CD14-positive monocyte (primary cell): ENCODE results near the gene STARD13. TPM values are rescaled to one million over a fixed set of nuclear protein-coding genes. Genes with fewer than 3 reads are reported as not detected.

Source experiments
- DNase-seq, 3 donors: peaks; one replicate each; pipeline ENCODE4 v3.0.0-alpha.2; 2011 to 2022
- H2AFZ ChIP-seq: 2 replicates; pipeline ENCODE4 v1.6.0; 2012; ENCODE audit warnings: mild to moderate bottlenecking, low read depth, low read length, inconsistent platforms; ENCODE audit not compliant: insufficient read depth, poor library complexity, severe bottlenecking
- H3K27ac ChIP-seq, 2 donors: 1 replicate in 1 of 2; 2 replicates in 1 of 2; pipeline ENCODE4 v1.5.1; 2012 to 2013; ENCODE audit warnings: low read length in 2 of 2, control low read depth in 1 of 2, inconsistent platforms in 1 of 2, low read depth in 1 of 2, mild to moderate bottlenecking in 1 of 2
- H3K27me3 ChIP-seq, 2 donors: one replicate each; pipeline versions ENCODE4 v1.6.0 to v1.6.1; 2011 to 2013; ENCODE audit warnings: low read length in 2 of 2; ENCODE audit not compliant: control insufficient read depth in 2 of 2, insufficient read depth in 2 of 2
- H3K36me3 ChIP-seq, 2 donors: replicated peaks in 1 of 2; 1 replicate in 1 of 2; 2 replicates in 1 of 2; pipeline versions ENCODE4 v1.5.1 to v1.6.1; 2012 to 2013; ENCODE audit warnings: low read length in 2 of 2, control low read depth in 1 of 2, inconsistent platforms in 1 of 2, mild to moderate bottlenecking in 1 of 2; ENCODE audit not compliant: insufficient read depth in 2 of 2, control insufficient read depth in 1 of 2
- H3K4me1 ChIP-seq, 2 donors: 1 replicate in 1 of 2; 2 replicates in 1 of 2; pipeline versions ENCODE4 v1.5.1 to v1.6.1; 2012 to 2013; ENCODE audit warnings: low read length in 2 of 2, control low read depth in 1 of 2, inconsistent platforms in 1 of 2, mild to moderate bottlenecking in 1 of 2, moderate library complexity in 1 of 2; ENCODE audit not compliant: insufficient read depth in 2 of 2, control insufficient read depth in 1 of 2
- H3K4me2 ChIP-seq: replicated peaks from 2 replicates; pipeline ENCODE3; 2012; ENCODE audit warnings: low read length, moderate library complexity, mild to moderate bottlenecking; ENCODE audit not compliant: poor library complexity, severe bottlenecking; ENCODE audit errors: extremely low read depth
- H3K4me3 ChIP-seq, 3 experiments: fragments of 200-600 bp in 1 of 3; sonication (generic) in 1 of 3; replicated peaks in 1 of 3; 1 replicate in 2 of 3; 2 replicates in 1 of 3; pipeline ENCODE4 v1.5.1; 2011 to 2013; ENCODE audit warnings: low read length in 3 of 3, mild to moderate bottlenecking in 3 of 3, control low read depth in 2 of 3, low read depth in 2 of 3, inconsistent platforms in 1 of 3, moderate library complexity in 1 of 3
- H3K79me2 ChIP-seq: 2 replicates; pipeline ENCODE4 v1.6.0; 2012; ENCODE audit warnings: mild to moderate bottlenecking, control low read depth, inconsistent platforms, low read length, moderate library complexity; ENCODE audit not compliant: insufficient read depth
- H3K9ac ChIP-seq: 2 replicates; pipeline ENCODE4 v1.6.0; 2017; ENCODE audit warnings: low read length, mild to moderate bottlenecking; ENCODE audit not compliant: insufficient read depth, poor library complexity, severe bottlenecking
- H3K9me3 ChIP-seq, 2 donors: replicated peaks in 1 of 2; 1 replicate in 1 of 2; 2 replicates in 1 of 2; pipeline versions ENCODE4 v1.5.1 to v1.6.1; 2012 to 2013; ENCODE audit warnings: low read length in 2 of 2, control low read depth in 1 of 2; ENCODE audit not compliant: control insufficient read depth in 1 of 2, insufficient read depth in 1 of 2
- H4K20me1 ChIP-seq: 2 replicates; pipeline ENCODE4 v1.6.0; 2012; ENCODE audit warnings: mild to moderate bottlenecking, low read length, control low read depth, moderate library complexity; ENCODE audit not compliant: insufficient read depth
- H3K27ac Mint-ChIP-seq, 7 donors: one replicate each; pipeline ENCODE4 v1.8.0; 2020; ENCODE audit warnings: mild to moderate bottlenecking in 7 of 7, mixed read lengths in 7 of 7, moderate library complexity in 6 of 7, inconsistent platforms in 2 of 7
- H3K27me3 Mint-ChIP-seq, 3 donors: one replicate each; pipeline ENCODE4 v1.8.0; 2021 to 2022; ENCODE audit warnings: low read depth in 3 of 3, mild to moderate bottlenecking in 3 of 3, mixed read lengths in 3 of 3, moderate library complexity in 3 of 3, inconsistent platforms in 1 of 3
- H3K36me3 Mint-ChIP-seq, 2 donors: one replicate each; pipeline ENCODE4 v1.8.0; 2020; ENCODE audit warnings: mixed read lengths in 2 of 2, inconsistent platforms in 1 of 2, mild to moderate bottlenecking in 1 of 2
- H3K4me1 Mint-ChIP-seq: one replicate; pipeline ENCODE4 v1.8.0; 2020; ENCODE audit warnings: mild to moderate bottlenecking, mixed read lengths
- H3K4me3 Mint-ChIP-seq, 2 donors: one replicate each; pipeline ENCODE4 v1.8.0; 2020; ENCODE audit warnings: mild to moderate bottlenecking in 2 of 2, mixed read lengths in 2 of 2, moderate library complexity in 1 of 2
- H3K9me3 Mint-ChIP-seq, 7 donors: one replicate each; pipeline ENCODE4 v1.8.0; 2020 to 2022; ENCODE audit warnings: mixed read lengths in 7 of 7, mild to moderate bottlenecking in 6 of 7, moderate library complexity in 6 of 7, inconsistent platforms in 2 of 7
- WGBS: methylation state at CpG from one replicate; pipeline ENCODE4 v1.1.5; 2013; ENCODE audit warnings: missing lambda C conversion rate; ENCODE audit not compliant: insufficient coverage; 5-methylcytosine and 5-hydroxymethylcytosine counted together
- intact Hi-C, 2 donors: fragments of 100-400 bp; cut with micrococcal nuclease; formaldehyde crosslinking; loops; one replicate each; pipeline versions ENCODE4 v1.15.0 to v1.15.1; 2023
- polyA plus RNA-seq, 3 donors: library from polyadenylated mRNA; depleted of rRNA in 1 of 3; unstranded in 2 of 3; stranded (reverse) in 1 of 3; fragments of 300-500 nt in 2 of 3; fragments of >200 nt in 1 of 3; fragmentation: Illumina TruSeq in 2 of 3; gene quantifications; 1 replicate in 2 of 3; 2 replicates in 1 of 3; pipeline ENCODE4 v1.2.3, GENCODE V29; 2012 to 2021
- TF ChIP-seq, protein P1 (sequence below): fragments of 200-600 bp; IDR thresholded peaks from one replicate; pipeline ENCODE4 v1.8.0; 2022; ENCODE audit warnings: antibody characterized with exemption, mild to moderate bottlenecking

STARD13 gene
- polyA plus RNA-seq, 3 donors, result 0.37 to 0.69 (median 0.60) TPM

DNA sequence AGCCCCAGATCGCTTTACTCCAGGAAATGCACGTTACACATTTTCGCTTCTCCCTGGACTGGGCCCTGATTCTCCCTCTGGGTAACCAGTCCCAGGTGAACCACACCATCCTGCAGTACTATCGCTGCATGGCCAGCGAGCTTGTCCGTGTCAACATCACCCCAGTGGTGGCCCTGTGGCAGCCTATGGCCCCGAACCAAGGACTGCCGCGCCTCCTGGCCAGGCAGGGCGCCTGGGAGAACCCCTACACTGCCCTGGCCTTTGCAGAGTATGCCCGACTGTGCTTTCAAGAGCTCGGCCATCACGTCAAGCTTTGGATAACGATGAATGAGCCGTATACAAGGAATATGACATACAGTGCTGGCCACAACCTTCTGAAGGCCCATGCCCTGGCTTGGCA is 224.7 kb downstream of the STARD13 start:
- Histone ChIP-seq H4K20me1 (no peaks in the 10 kb centered on the region), H3K9me3 (no peaks in the 10 kb centered on the region), H3K4me2 (no peak overlapping the region), H3K4me1 (no peaks in the 10 kb centered on the region), H3K27me3 (no peaks in the 10 kb centered on the region), H2AFZ (no peak overlapping the region), H3K79me2 (no peaks in the 10 kb centered on the region), H3K9ac (no peak overlapping the region), H3K4me3 (no peak overlapping the region), H3K36me3 (no peaks in the 10 kb centered on the region), H3K27ac (no peak overlapping the region)
- 90% methylated on average over 15 of the region's 15 CpGs for WGBS
- Mint-ChIP-seq H3K27ac (no peak overlapping the region), H3K4me1 (no peaks in the 10 kb centered on the region), H3K4me3 (no peak overlapping the region), H3K36me3 (no peaks in the 10 kb centered on the region), H3K9me3 (peaks cover 0 to 5% (median 4%) of the 10 kb centered on the region in 7 donors), H3K27me3 (no peaks in the 10 kb centered on the region)
- TF ChIP-seq, protein P1, sequence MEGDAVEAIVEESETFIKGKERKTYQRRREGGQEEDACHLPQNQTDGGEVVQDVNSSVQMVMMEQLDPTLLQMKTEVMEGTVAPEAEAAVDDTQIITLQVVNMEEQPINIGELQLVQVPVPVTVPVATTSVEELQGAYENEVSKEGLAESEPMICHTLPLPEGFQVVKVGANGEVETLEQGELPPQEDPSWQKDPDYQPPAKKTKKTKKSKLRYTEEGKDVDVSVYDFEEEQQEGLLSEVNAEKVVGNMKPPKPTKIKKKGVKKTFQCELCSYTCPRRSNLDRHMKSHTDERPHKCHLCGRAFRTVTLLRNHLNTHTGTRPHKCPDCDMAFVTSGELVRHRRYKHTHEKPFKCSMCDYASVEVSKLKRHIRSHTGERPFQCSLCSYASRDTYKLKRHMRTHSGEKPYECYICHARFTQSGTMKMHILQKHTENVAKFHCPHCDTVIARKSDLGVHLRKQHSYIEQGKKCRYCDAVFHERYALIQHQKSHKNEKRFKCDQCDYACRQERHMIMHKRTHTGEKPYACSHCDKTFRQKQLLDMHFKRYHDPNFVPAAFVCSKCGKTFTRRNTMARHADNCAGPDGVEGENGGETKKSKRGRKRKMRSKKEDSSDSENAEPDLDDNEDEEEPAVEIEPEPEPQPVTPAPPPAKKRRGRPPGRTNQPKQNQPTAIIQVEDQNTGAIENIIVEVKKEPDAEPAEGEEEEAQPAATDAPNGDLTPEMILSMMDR, result no peak
- DNase-seq, result no peak
- intact Hi-C loops, result no loop called here

DNA sequence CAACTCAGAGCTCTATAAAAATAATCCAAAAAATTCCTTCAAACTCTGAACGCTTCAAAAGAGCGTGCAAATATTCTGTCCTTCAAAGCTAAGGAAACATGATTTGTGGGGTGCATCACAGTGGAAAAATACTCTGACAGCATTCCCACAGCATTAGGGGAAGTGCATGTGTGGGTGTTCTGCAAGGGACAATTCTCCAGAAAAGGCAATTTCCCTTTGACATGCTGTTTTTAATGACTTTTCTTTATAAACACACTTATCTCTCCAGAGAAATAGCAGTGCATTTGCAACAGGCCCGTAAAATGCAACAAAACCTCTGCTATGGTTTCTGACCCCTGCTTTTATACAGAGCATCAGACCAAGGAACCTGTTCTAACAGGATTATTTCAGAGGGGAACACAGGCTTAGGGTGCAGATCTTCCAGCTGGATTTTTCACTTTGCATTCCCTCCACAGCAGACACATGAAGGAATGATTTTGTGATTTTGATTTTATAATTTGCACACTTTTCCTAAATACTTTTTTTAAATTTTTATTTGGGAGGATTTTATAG is 226.7 kb downstream of the STARD13 start:
- H3K4me1 ChIP-seq, result no peaks in the 10 kb centered on the region
- no peak for DNase-seq
- Mint-ChIP-seq H3K27me3 (peaks cover 0 to 1% (median 0%) of the 10 kb centered on the region in 3 donors), H3K4me3 (no peak overlapping the region), H3K36me3 (peaks cover 0 to 2% of the 10 kb centered on the region in 2 donors), H3K4me1 (no peaks in the 10 kb centered on the region), H3K27ac (no peak overlapping the region), H3K9me3 (peaks cover 0 to 5% (median 4%) of the 10 kb centered on the region in 7 donors)
- TF ChIP-seq, protein P1, result no peak
- H3K36me3 ChIP-seq, result no peaks in the 10 kb centered on the region
- no peak overlapping the region for H3K27ac ChIP-seq
- no peak overlapping the region for H3K4me2 ChIP-seq
- no peaks in the 10 kb centered on the region for H4K20me1 ChIP-seq
- no peak overlapping the region for H3K9ac ChIP-seq
- no peak overlapping the region for H3K4me3 ChIP-seq
- intact Hi-C loops, result no loop called here
- H3K9me3 ChIP-seq, result no peaks in the 10 kb centered on the region
- WGBS, result 60% methylated on average over 1 of the region's 3 CpGs
- H2AFZ ChIP-seq, result no peak overlapping the region
- H3K79me2 ChIP-seq, result no peaks in the 10 kb centered on the region
- no peaks in the 10 kb centered on the region for H3K27me3 ChIP-seq
